Activated naive CD4-positive, alpha-beta T cell treated with anti-CD3 and anti-CD28 coated beads, Interleukin-2, amount 10 ng/mL, durations not matched to agents 7 days and 5 days (primary cell): ENCODE data around the gene FAT2.

Source experiments
- CTCF ChIA-PET: fragments of 350-600 bp; sonication (Branson Sonifier 250); formaldehyde crosslinking; loops from one replicate; lab custom pipeline; 2021; ENCODE audit warnings: antibody characterized with exemption; lab: Charles Lee
- DNase-seq: peaks from one replicate; pipeline ENCODE4 v3.0.0-alpha.2; 2020
- H3K27ac Mint-ChIP-seq: one replicate; pipeline ENCODE4 v1.8.0; 2021; ENCODE audit warnings: mild to moderate bottlenecking, moderate library complexity, mixed read lengths
- H3K27me3 Mint-ChIP-seq: one replicate; pipeline ENCODE4 v1.8.0; 2021; ENCODE audit warnings: mild to moderate bottlenecking, mixed read lengths
- H3K36me3 Mint-ChIP-seq: one replicate; pipeline ENCODE4 v1.8.0; 2021; ENCODE audit warnings: mixed read lengths
- H3K4me1 Mint-ChIP-seq: one replicate; pipeline ENCODE4 v1.8.0; 2021; ENCODE audit warnings: mixed read lengths
- H3K4me3 Mint-ChIP-seq: one replicate; pipeline ENCODE4 v1.8.0; 2021; ENCODE audit warnings: mild to moderate bottlenecking, moderate library complexity, mixed read lengths
- H3K9me3 Mint-ChIP-seq: one replicate; pipeline ENCODE4 v1.8.0; 2021; ENCODE audit warnings: mixed read lengths

Gene FAT2, protein sequence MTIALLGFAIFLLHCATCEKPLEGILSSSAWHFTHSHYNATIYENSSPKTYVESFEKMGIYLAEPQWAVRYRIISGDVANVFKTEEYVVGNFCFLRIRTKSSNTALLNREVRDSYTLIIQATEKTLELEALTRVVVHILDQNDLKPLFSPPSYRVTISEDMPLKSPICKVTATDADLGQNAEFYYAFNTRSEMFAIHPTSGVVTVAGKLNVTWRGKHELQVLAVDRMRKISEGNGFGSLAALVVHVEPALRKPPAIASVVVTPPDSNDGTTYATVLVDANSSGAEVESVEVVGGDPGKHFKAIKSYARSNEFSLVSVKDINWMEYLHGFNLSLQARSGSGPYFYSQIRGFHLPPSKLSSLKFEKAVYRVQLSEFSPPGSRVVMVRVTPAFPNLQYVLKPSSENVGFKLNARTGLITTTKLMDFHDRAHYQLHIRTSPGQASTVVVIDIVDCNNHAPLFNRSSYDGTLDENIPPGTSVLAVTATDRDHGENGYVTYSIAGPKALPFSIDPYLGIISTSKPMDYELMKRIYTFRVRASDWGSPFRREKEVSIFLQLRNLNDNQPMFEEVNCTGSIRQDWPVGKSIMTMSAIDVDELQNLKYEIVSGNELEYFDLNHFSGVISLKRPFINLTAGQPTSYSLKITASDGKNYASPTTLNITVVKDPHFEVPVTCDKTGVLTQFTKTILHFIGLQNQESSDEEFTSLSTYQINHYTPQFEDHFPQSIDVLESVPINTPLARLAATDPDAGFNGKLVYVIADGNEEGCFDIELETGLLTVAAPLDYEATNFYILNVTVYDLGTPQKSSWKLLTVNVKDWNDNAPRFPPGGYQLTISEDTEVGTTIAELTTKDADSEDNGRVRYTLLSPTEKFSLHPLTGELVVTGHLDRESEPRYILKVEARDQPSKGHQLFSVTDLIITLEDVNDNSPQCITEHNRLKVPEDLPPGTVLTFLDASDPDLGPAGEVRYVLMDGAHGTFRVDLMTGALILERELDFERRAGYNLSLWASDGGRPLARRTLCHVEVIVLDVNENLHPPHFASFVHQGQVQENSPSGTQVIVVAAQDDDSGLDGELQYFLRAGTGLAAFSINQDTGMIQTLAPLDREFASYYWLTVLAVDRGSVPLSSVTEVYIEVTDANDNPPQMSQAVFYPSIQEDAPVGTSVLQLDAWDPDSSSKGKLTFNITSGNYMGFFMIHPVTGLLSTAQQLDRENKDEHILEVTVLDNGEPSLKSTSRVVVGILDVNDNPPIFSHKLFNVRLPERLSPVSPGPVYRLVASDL (N-terminal part only)

DNA sequence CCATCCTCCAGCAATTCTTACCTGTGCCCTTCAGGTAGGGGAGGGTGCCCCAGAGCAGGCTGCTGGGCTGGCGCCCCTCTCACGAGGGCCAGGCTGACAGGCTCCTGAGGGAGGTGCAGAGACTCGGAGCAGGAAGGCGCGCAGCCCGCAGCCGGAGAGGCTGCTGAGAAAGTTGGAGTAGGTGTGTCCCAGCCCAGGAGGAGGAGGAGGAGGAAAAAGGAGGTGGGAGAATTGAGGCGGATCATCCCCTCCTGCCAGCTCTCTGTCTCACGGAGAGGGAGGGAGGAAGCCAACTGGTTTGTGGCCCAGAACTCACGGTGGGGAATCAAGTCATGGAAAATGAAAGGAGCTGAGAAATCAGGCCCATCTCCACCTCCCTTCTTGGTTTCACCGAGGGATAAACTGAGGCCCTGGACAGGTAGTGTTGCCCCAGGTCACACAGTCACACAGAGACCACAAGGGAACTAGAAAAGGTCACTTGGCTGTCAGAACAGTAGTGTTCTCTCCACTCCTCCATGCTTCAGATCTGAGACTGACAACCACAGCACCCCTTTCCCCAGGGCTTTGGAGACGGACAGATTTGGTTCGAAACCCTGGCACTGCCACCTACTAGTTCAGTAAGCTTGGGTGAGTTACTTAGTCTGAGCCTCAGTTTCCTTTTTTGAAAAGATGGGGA lies at the start of gene FAT2:
TSS of gene FAT2 (minus strand) at position 188 of the 676 bp plus-strand sequence. CDS start 22,400 bp downstream, outside the sequence.
- H3K27ac Mint-ChIP-seq = no peak within 1 kb of the TSS
- H3K9me3 Mint-ChIP-seq = no peaks in the 10 kb centered on the region
- CTCF ChIA-PET = no interaction called here

DNA sequence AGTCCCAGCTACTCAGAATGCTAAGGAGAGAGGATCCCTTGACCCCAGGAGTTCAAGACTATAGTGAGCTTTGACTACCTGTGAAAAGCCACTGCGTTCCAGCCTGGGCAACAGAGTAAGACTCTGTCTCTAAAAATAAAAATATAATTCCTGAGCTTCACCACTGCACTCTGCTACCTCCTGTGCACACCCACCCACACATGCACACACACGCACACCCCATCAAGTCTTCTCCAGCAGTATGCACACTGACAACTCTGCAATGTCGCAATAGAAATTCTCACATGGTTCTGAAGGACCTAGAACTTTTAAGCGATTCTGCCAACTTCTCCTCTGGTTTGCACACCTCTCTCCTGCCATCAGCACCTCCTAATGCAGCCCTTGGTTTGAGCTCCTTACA lies 47.5 kb upstream of the FAT2 start:
- Mint-ChIP-seq H3K27ac (no peak overlapping the region), H3K4me1 (peaks cover 8% of the 10 kb centered on the region), H3K4me3 (no peak overlapping the region), H3K36me3 (no peaks in the 10 kb centered on the region), H3K27me3 (peaks cover 32% of the 10 kb centered on the region), H3K9me3 (no peaks in the 10 kb centered on the region)
- no peak for DNase-seq
- CTCF ChIA-PET = interaction anchor here (1.4 to 1.5 kb wide), 2 partner anchors 10 to 13 kb away, joined by 3 to 5 read pairs; no protein-coding TSS in a partner anchor

More for the DNA sequence above, at the start of gene FAT2:
- H3K27me3 Mint-ChIP-seq = peaks cover 9% of the 10 kb centered on the region
- no peaks in the 10 kb centered on the region for H3K4me1 Mint-ChIP-seq
- no peak within 1 kb of the TSS for H3K4me3 Mint-ChIP-seq
- H3K36me3 Mint-ChIP-seq = no peaks in the 10 kb centered on the region
- no peak for DNase-seq

DNA sequence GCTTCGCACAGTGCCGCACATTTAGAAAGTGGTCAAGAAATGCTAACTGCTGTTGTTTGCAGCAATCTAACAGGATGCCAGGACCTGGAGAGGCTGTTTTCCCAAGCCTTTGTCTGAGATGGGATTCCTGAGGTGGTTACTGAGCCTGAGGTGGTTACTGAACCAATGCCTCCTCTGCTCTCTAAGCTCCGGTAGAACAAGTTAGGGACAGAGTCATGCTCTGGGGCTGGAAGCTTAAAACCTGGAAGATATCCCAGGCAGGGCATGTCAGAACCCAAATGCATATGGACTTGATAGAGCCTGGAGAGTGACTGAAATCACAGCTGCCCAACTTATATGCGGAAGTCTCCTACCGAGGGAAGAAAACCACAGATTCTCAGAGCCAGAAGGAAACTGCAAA lies 46.5 kb upstream of the FAT2 start:
- peaks cover 8% of the 10 kb centered on the region for H3K4me1 Mint-ChIP-seq
- no peaks in the 10 kb centered on the region for H3K36me3 Mint-ChIP-seq
- DNase-seq = no peak
- no peak overlapping the region for H3K27ac Mint-ChIP-seq
- no peak overlapping the region for H3K4me3 Mint-ChIP-seq
- no peaks in the 10 kb centered on the region for H3K9me3 Mint-ChIP-seq
- CTCF ChIA-PET = interaction anchor here (1.4 to 1.5 kb wide), 2 partner anchors 11 to 14 kb away, joined by 3 to 5 read pairs; no protein-coding TSS in a partner anchor
- H3K27me3 Mint-ChIP-seq = peaks cover 32% of the 10 kb centered on the region

DNA sequence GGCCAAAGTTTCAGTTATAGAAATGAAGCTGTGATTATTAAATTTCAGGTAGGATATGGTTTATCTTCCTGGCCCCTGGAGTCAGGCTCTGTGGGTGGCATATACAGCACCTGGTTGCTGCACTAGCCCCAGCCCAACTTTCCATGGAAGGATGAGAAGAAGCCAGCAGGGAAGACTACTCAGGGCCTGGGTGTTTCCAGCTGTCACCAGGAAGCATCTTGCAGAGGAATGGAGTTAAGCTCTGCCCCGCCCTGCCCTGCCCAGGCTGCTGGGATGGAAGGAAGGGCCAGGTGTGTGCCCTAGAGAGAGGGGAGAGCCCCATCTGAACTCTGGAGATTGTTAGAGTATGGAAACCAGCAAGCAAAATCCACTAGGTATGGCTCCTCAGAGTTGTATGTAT lies 42.8 kb upstream of the FAT2 start:
- H3K4me1 Mint-ChIP-seq = no peaks in the 10 kb centered on the region
- no peak overlapping the region for H3K27ac Mint-ChIP-seq
- CTCF ChIA-PET = interaction anchor here (1.1 kb wide), 1 partner anchor 18 kb away, joined by 3 read pairs; no protein-coding TSS in a partner anchor
- DNase-seq = no peak
- no peak overlapping the region for H3K4me3 Mint-ChIP-seq
- H3K9me3 Mint-ChIP-seq = no peaks in the 10 kb centered on the region
- H3K27me3 Mint-ChIP-seq = peaks cover 28% of the 10 kb centered on the region
- no peaks in the 10 kb centered on the region for H3K36me3 Mint-ChIP-seq

DNA sequence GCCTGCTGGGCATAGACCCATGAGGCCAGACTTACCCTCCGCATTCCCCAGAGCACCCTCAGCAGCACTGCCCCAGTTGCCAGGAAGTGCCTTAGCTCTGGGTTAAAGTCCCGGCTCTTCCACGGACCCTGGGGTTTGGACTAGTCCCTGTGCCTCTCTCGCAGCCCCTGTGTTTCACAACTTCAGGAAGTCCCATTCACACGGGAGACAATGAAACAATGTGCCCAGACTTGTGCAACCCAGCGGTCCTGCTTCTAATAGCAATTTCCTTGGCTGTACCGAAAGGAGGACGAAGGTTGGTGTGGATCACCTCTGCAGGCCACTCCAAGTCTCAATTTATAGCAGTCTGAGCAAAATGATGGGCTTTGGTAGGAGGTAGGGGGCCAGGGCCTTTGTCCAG lies 41.8 kb upstream of the FAT2 start:
- Mint-ChIP-seq H3K27me3 (peaks cover 19% of the 10 kb centered on the region), H3K27ac (no peak overlapping the region)
- CTCF ChIA-PET = interaction anchor here (1.1 kb wide), 1 partner anchor 19 kb away, joined by 3 read pairs; no protein-coding TSS in a partner anchor

DNA sequence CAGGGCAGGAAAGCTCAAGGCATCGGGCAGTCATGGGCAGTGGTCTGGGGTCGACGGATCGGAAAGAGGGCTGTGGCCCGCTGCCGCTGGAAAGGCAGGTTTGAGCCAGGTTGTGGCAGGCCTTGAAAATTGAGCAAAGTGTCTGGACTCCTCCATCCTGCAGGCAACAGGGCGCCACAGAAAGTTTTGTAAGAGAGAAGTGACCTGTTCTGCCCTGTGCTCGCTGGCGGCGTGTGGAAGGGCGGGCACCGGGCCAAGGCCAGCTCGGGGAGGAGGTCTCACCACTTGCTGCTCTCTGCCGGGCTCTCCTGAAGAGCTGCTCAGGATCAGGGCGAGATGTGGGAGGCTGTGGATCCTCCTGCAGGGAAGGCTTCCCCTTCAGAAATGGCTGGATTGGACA lies 41.4 kb upstream of the FAT2 start:
- H3K36me3 Mint-ChIP-seq = no peaks in the 10 kb centered on the region
- H3K4me3 Mint-ChIP-seq = no peak overlapping the region
- CTCF ChIA-PET = interaction anchor here (1.2 kb wide), 1 partner anchor 11 kb away, joined by 3 read pairs; no protein-coding TSS in a partner anchor
- H3K4me1 Mint-ChIP-seq = no peaks in the 10 kb centered on the region
- H3K9me3 Mint-ChIP-seq = no peaks in the 10 kb centered on the region
- H3K27ac Mint-ChIP-seq = no peak overlapping the region
- no peak for DNase-seq
- peaks cover 19% of the 10 kb centered on the region for H3K27me3 Mint-ChIP-seq

More for the DNA sequence above, 41.8 kb upstream of the FAT2 start:
- no peaks in the 10 kb centered on the region for H3K4me1 Mint-ChIP-seq
- DNase-seq = no peak
- H3K36me3 Mint-ChIP-seq = no peaks in the 10 kb centered on the region
- H3K4me3 Mint-ChIP-seq = no peak overlapping the region
- no peaks in the 10 kb centered on the region for H3K9me3 Mint-ChIP-seq

DNA sequence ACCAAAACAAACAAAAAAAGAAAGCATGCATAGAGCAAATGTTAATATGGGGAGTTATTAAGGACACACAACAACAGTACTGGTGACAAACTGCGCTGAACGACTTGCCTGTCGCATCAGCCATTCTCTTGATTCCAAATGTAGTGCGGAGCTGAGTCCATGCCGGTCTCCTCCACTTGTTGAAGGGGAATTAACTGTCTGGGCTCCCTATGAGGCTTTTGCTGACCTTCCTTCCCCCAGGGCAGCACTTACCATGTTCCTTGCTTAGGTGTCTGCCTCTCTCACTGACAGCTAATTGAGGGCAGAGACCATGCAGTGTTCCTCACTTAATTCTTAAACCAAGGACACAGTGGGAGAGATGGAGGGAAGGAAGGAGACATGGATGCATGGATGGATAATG lies 40.8 kb upstream of the FAT2 start:
- no peak for DNase-seq
- Mint-ChIP-seq H3K4me3 (no peak overlapping the region), H3K9me3 (no peaks in the 10 kb centered on the region), H3K27ac (no peak overlapping the region), H3K27me3 (peaks cover 19% of the 10 kb centered on the region), H3K4me1 (no peaks in the 10 kb centered on the region), H3K36me3 (no peaks in the 10 kb centered on the region)
- CTCF ChIA-PET = interaction anchor here (1.2 kb wide), 2 partner anchors 11 to 21 kb away, joined by 3 read pairs; no protein-coding TSS in a partner anchor

DNA sequence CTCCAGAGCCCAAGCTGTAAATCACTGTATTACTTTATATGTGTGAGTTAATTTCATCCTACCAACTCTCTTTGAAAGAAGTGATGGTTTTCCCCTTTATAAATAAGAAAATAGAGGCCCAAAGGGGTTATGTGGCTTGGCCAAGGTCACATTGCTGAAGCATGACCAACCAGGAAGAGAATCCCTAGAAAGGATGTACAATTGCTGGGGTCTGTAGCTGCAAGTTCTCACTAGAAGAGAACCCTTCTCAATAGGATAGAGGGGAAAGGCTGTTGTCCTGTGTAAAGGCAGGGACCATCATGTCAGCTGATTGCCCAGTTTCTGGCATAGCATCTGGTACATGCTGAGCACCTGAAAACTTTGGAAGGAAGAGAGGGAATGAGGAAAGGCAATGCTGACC lies 39.0 kb upstream of the FAT2 start:
- Mint-ChIP-seq H3K4me1 (no peaks in the 10 kb centered on the region), H3K36me3 (no peaks in the 10 kb centered on the region), H3K27me3 (peaks cover 12% of the 10 kb centered on the region), H3K27ac (no peak overlapping the region), H3K4me3 (no peak overlapping the region), H3K9me3 (no peaks in the 10 kb centered on the region)
- DNase-seq = no peak
- CTCF ChIA-PET = no interaction called here

DNA sequence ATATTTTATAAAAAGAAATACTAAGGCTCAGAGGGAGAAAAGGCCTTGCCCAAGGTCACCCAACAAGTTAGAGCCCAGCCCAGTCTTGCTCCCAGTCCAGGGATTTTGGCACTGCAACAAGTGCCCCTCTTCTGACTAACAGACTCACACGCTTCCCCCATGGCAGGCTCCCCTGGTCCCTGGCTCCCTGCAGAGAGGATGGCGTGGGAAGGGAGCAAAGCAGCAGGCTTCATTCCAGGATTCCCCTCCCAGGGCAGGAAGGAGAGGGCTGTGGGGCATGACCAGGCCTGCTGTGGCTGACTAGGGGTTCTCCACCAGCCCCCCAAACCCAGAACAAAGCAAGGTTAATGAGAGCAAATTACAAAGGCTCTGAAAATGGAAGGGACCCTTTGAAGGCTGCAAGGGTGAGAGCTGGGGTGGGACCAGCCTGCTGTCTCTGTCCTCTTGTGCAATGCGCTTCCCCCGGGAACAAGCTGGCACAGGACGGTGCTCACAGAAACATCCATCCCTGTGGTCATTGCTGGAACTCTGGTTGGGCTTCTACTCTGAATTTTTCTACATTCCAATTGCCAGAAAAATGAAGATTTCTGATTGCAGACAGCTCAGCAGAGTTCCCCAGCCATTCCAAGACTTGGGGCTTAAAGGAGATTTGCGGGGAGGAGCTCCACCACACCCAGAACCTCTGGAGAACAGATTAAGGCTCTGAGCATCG lies 37.1 kb upstream of the FAT2 start:
- Mint-ChIP-seq H3K9me3 (no peaks in the 10 kb centered on the region), H3K27ac (no peak overlapping the region), H3K36me3 (no peaks in the 10 kb centered on the region), H3K4me1 (no peaks in the 10 kb centered on the region), H3K27me3 (peaks cover 4% of the 10 kb centered on the region), H3K4me3 (no peak overlapping the region)
- CTCF ChIA-PET = interaction anchor here (1.6 kb wide), 1 partner anchor 24 kb away, joined by 4 read pairs; no protein-coding TSS in a partner anchor
- no peak for DNase-seq

DNA sequence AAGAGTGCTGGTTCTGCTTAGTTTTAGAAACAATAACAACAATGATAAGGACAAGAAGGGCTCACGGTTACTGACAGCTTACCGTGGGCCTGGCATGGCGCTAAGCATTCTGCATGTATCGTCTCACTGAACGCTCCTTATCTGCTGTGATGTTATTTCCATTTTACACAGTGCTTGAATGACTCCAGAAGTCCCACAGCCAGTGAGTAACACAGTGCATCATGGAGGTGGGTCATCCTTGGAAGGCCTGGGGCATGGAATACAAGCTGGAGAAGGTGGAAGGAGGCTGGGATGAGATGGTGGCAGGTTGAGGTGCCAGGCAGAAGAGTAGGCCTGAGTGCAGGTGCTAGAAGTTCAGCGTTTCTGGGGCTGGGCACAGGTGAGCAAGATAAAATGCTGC lies 36.5 kb upstream of the FAT2 start:
- CTCF ChIA-PET = interaction anchor here (1.6 kb wide), 1 partner anchor 24 kb away, joined by 4 read pairs; no protein-coding TSS in a partner anchor
- no peaks in the 10 kb centered on the region for H3K4me1 Mint-ChIP-seq
- no peaks in the 10 kb centered on the region for H3K36me3 Mint-ChIP-seq
- no peak overlapping the region for H3K27ac Mint-ChIP-seq
- no peak overlapping the region for H3K4me3 Mint-ChIP-seq
- H3K27me3 Mint-ChIP-seq = peaks cover 4% of the 10 kb centered on the region
- DNase-seq = no peak
- no peaks in the 10 kb centered on the region for H3K9me3 Mint-ChIP-seq

DNA sequence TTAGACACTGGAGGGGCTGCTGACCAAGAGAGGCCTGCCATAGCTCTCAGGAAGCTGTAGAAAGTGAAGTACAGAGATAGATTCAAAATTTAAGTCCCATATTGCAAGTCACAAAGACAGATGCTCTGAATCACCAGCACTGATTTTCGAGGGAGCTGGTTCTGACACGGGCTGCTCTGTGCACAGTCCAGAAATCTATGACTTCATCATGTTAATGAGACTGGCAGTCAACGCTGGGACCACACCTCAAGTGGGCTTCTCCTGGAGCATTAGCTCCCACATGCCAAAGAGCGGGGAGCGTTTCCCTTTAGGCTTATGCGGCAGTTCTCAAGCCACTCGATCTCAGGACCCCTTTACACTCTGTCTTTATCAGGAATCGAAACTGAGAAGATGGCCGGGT lies 34.2 kb upstream of the FAT2 start:
- Mint-ChIP-seq H3K27me3 (peaks cover 10% of the 10 kb centered on the region), H3K4me3 (no peak overlapping the region), H3K27ac (no peak overlapping the region), H3K36me3 (no peaks in the 10 kb centered on the region), H3K4me1 (no peaks in the 10 kb centered on the region), H3K9me3 (no peaks in the 10 kb centered on the region)
- CTCF ChIA-PET = no interaction called here
- DNase-seq = no peak

DNA sequence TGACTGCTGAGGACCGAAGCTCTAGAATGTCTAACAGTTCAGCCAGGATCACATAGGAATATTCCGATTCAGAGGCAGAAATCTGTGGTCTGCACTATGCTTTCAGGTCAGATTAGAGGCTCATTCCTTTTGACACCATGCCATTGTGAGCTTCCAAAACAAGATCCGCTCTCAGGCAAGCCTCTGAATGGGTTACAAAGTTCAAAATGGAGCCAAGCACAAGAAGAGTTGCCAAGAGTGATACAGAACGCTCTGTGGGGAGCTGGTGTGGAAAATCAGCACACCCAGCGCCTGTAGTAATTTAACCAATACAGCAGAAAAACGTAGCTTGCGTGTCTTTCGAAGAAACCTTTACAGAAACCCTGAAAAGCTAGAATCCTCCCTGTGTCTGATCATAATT lies 33.3 kb upstream of the FAT2 start:
- no peaks in the 10 kb centered on the region for H3K9me3 Mint-ChIP-seq
- H3K36me3 Mint-ChIP-seq = no peaks in the 10 kb centered on the region
- no peak overlapping the region for H3K4me3 Mint-ChIP-seq
- peaks cover 16% of the 10 kb centered on the region for H3K27me3 Mint-ChIP-seq
- no peak for DNase-seq
- no peak overlapping the region for H3K27ac Mint-ChIP-seq
- CTCF ChIA-PET = interaction anchor here (1.3 kb wide), 1 partner anchor 28 kb away, joined by 5 read pairs; no protein-coding TSS in a partner anchor
- no peaks in the 10 kb centered on the region for H3K4me1 Mint-ChIP-seq
